Left lung (tissue), 10 donors: Measurements from ENCODE around the gene GAREM1. TPM values are rescaled to one million over a fixed set of nuclear protein-coding genes. Genes with fewer than 3 reads are reported as not detected.
A peak's percentile ranks its signal among the peaks of the same experiment; 100 is the strongest.

Experiments
- ATAC-seq: fragments of 200-7000 bp; cut with Tn5 transposase; one replicate; pipeline ENCODE4 v1.9.1; 2020; ENCODE audit warnings: moderate library complexity
- DNase-seq, 4 donors: peaks; one replicate each; pipeline ENCODE4 v3.0.0-alpha.2; 2013 to 2020
- H3K27ac ChIP-seq, 2 donors: fragments of 200-600 bp; sonication (generic) in 1 of 2; one replicate each; pipeline versions ENCODE4 v1.5.0 to v1.8.0; 2020 to 2021
- H3K27me3 ChIP-seq, 2 donors: fragments of 200-600 bp; sonication (generic) in 1 of 2; one replicate each; pipeline versions ENCODE4 v1.5.0 to v1.8.0; 2020 to 2021
- H3K36me3 ChIP-seq, 2 donors: fragments of 200-600 bp; sonication (generic) in 1 of 2; one replicate each; pipeline versions ENCODE4 v1.5.0 to v1.8.0; 2020 to 2021
- H3K4me1 ChIP-seq, 2 donors: fragments of 200-600 bp; one replicate each; pipeline ENCODE4 v1.8.0; 2021
- H3K4me3 ChIP-seq, 2 donors: fragments of 200-600 bp; sonication (generic) in 1 of 2; one replicate each; pipeline versions ENCODE4 v1.5.0 to v1.8.0; 2020 to 2021; ENCODE audit warnings: mild to moderate bottlenecking in 1 of 2
- H3K9me3 ChIP-seq, 2 donors: fragments of 200-600 bp; sonication (generic) in 1 of 2; one replicate each; pipeline versions ENCODE4 v1.5.0 to v1.8.0; 2020 to 2021
- CTCF ChIP-seq, 2 donors: fragments of 200-600 bp; sonication (generic) in 1 of 2; IDR thresholded peaks; one replicate each; pipeline versions ENCODE4 v1.5.0 to v1.8.0; 2021; ENCODE audit warnings: antibody characterized with exemption in 2 of 2
- intact Hi-C, 2 donors: fragments of 100-400 bp; cut with DNase I; formaldehyde crosslinking; loops; one replicate each; pipeline versions ENCODE4 v1.11.2 to v1.14.2; 2022
- polyA plus RNA-seq, 6 donors: library from polyadenylated mRNA; unstranded; fragments of 120-200 nt; gene quantifications; one replicate each; pipeline ENCODE4 v1.2.1, GENCODE V29; 2013; ENCODE audit not compliant: insufficient read length in 6 of 6
- total RNA-seq, 2 donors: library from RNA; stranded (reverse); fragmentation: NEBNext Ultra II Directional; extraction: Animal tissue kit (Norgen Biotek cat#: 25700); gene quantifications; one replicate each; pipeline ENCODE4 v1.2.1, GENCODE V29; 2021
- donor health status: DM: no; HTN: yes; CAD: no.
- donor health status: DM: no; HTN: no; CAD: no.

Gene GAREM1
- total and polyA plus RNA-seq, 8 donors = 10.3 to 20.2 (median 13.1) TPM

DNA sequence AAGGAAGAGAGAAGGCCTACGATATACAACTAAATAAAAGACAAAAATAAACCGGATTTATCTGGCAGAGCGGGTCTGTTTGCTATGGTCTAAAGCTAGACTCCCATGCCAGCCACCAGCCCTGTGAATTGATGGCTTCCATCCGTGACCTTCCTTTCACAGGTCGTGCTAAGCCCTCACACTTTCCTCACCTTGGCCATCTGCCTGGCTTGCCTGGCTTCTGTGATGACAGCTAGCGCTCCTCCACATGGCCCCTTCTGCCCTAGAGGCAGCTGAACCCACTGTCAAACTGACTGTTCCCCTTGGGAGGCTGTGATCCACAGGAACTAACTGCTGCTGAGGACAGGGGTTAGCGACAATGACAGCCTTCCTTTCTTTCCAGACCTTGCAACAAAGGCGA lies 32.5 kb downstream of the GAREM1 start:
- no peak for ATAC-seq
- H3K4me1 ChIP-seq = peaks cover 0 to 13% of the 10 kb centered on the region in 2 donors
- H3K27ac ChIP-seq = no peak overlapping the region
- TF ChIP-seq CTCF (IDR thresholded peaks at IDR 0.05) = no peak
- no peaks in the 10 kb centered on the region for H3K9me3 ChIP-seq
- H3K27me3 ChIP-seq = no peaks in the 10 kb centered on the region
- no peak for DNase-seq
- H3K4me3 ChIP-seq = no peak overlapping the region
- no peaks in the 10 kb centered on the region for H3K36me3 ChIP-seq
- intact Hi-C loops = no loop called here

DNA sequence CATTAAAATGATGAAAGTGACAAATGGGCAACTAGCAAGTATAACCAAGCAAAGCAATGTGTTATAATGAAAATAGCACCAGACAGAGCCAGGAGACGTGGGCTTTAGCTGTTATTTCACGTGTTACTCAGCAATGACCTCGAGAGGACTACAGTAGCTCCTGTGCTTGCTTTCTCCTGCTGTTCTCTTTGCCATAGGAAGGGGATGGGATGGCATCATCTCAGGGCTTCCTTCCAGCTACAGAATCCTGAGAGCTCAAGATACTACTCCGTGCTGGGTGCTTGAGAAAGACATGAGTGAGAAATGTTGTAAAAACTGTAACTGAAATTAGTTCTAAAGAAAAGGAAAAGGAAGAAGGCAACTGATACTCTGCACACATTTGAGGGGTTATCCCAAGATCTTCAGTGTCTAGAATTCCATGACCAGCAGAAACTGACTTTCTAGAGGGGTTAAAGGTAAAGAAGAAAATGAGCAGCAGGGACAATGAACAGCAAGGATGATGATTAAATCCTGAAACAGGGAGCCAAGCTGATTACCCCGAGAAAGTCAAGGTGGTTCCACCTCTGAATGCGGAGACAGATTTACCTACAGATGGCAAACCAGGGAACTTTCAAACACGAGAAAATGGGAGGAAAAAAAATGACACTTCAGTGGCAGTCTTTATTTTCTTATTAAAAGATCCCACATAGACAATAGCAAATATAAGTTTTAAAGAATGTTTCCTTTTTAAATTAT lies 33.4 kb downstream of the GAREM1 start:
- no peak for ATAC-seq
- no peak for DNase-seq
- no peaks in the 10 kb centered on the region for H3K27me3 ChIP-seq
- TF ChIP-seq CTCF (IDR thresholded peaks at IDR 0.05) = no peak
- H3K9me3 ChIP-seq = no peaks in the 10 kb centered on the region
- intact Hi-C loops = no loop called here
- H3K4me1 ChIP-seq = peaks cover 0 to 13% of the 10 kb centered on the region in 2 donors
- H3K27ac ChIP-seq = no peak overlapping the region
- H3K36me3 ChIP-seq = no peaks in the 10 kb centered on the region
- H3K4me3 ChIP-seq = no peak overlapping the region

- Histone ChIP-seq H3K4me1 (peaks cover 0 to 7% of the 10 kb centered on the region in 2 donors), H3K27me3 (no peaks in the 10 kb centered on the region), H3K9me3 (peaks cover 0 to 7% of the 10 kb centered on the region in 2 donors), H3K27ac (no peak overlapping the region), H3K4me3 (no peak overlapping the region), H3K36me3 (no peaks in the 10 kb centered on the region)
- DNase-seq (peak in 1 of 4 donors; percentile 30), ATAC-seq (peak; percentile 88)
- intact Hi-C loops = no loop called here
- no peak for TF ChIP-seq CTCF (IDR thresholded peaks at IDR 0.05)
Observed at GRCh38 chr18:32435631-32436500, 34.8 kb downstream of the GAREM1 start.

- H3K27ac ChIP-seq = no peak overlapping the region
- no peaks in the 10 kb centered on the region for H3K27me3 ChIP-seq
- H3K4me3 ChIP-seq = no peak overlapping the region
- TF ChIP-seq CTCF (IDR thresholded peaks at IDR 0.05) = no peak
- intact Hi-C loops = no loop called here
- H3K9me3 ChIP-seq = peaks cover 0 to 7% of the 10 kb centered on the region in 2 donors
- no peak for DNase-seq
- no peak for ATAC-seq
- no peaks in the 10 kb centered on the region for H3K36me3 ChIP-seq
- peaks cover 0 to 7% of the 10 kb centered on the region in 2 donors for H3K4me1 ChIP-seq
Observed at GRCh38 chr18:32431753-32432152, 38.9 kb downstream of the GAREM1 start.

GRCh38 chr18:32429402-32429801 lies 41.3 kb downstream of the GAREM1 start:
- H3K4me1 ChIP-seq = peaks cover 0 to 2% of the 10 kb centered on the region in 2 donors
- ATAC-seq (peak; percentile 30), DNase-seq (no peak)
- no peak overlapping the region for H3K4me3 ChIP-seq
- H3K27ac ChIP-seq = peak overlapping the region in 1 of 2 donors; percentile 9
- intact Hi-C loops = no loop called here
- TF ChIP-seq CTCF (IDR thresholded peaks at IDR 0.05) = no peak
- no peaks in the 10 kb centered on the region for H3K36me3 ChIP-seq
- H3K27me3 ChIP-seq = no peaks in the 10 kb centered on the region
- peaks cover 0 to 7% of the 10 kb centered on the region in 2 donors for H3K9me3 ChIP-seq
